ENCODE data around the gene PRDM5. TPM values are rescaled to one million over a fixed set of nuclear protein-coding genes. Genes with fewer than 3 reads are reported as not detected.

The PRDM5 gene
- total and polyA plus RNA-seq, 10 of the 15 experiments (the other 5 are each of a cell fraction or from before 2014, with no cell fraction given) = 0.07 TPM; not detected in 9

- TF ChIP-seq KLF5 (IDR thresholded peaks at IDR 0.05; ENCODE audit: partially characterized antibody) (no peak), E2F8 (IDR thresholded peaks at IDR 0.05; ENCODE audit: low read depth, partially characterized antibody) (no peak), MEF2A (IDR thresholded peaks at IDR 0.05; ENCODE audit: insufficient read depth, low read depth, low read length) (no peak)
- H3K4me2 ChIP-seq (ENCODE audit: control insufficient read depth, insufficient read depth) = no peak overlapping the region
- H3K27ac ChIP-seq (ENCODE audit: control insufficient read depth, insufficient read depth) = no peak overlapping the region
- CTCF ChIA-PET = no interaction called here
- FAIRE-seq (no peak), ATAC-seq (no peak), DNase-seq (ENCODE audit: low read depth, low spot score) (no peak)
- H3K9ac ChIP-seq (ENCODE audit: control insufficient read depth, insufficient read depth, low read length) = no peak overlapping the region
- SMC1A ChIA-PET (ENCODE audit: uncharacterized antibody, unreplicated experiment) = no interaction called here
- H3K4me1 ChIP-seq (ENCODE audit: control insufficient read depth, insufficient read depth, low read length) = no peaks in the 10 kb centered on the region
- intact Hi-C loops (cut with micrococcal nuclease; ENCODE audit: unreplicated experiment) = no loop called here
- no peaks in the 10 kb centered on the region for H3K9me3 ChIP-seq (replicated peaks; ENCODE audit: control insufficient read depth, insufficient read depth, low read length)
- no peaks in the 10 kb centered on the region for H4K20me1 ChIP-seq (ENCODE audit: control insufficient read depth, insufficient read depth)
- no TSS peak for BruUV-seq (replicated peaks)
- POLR2A ChIA-PET = no interaction called here
- peaks cover 2 to 4% of the 10 kb centered on the region in 2 experiments; a peak in 3 of 4 replicates for H3K27me3 ChIP-seq (replicated peaks in 1 of 2; ENCODE audit: control insufficient read depth in 2 of 2, insufficient read depth in 2 of 2, low read length in 1 of 2)
- RAD21 ChIA-PET (ENCODE audit: unreplicated experiment) = no interaction called here
- H3K4me3 ChIP-seq = no peak overlapping the region
- H2AFZ ChIP-seq (ENCODE audit: control insufficient read depth, low read depth, low read length) = no peak overlapping the region
- no peaks in the 10 kb centered on the region for H3K36me3 ChIP-seq (ENCODE audit: control insufficient read depth in 2 of 2, insufficient read depth in 2 of 2, low read length in 1 of 2)
- in situ Hi-C loops (cut with MboI) = no loop called here
- H3K79me2 ChIP-seq (ENCODE audit: control insufficient read depth, insufficient read depth, low read length) = no peaks in the 10 kb centered on the region
Measured at GRCh38 chr4:120927801-120928409, 5.4 kb upstream of the PRDM5 start.

GRCh38 chr4:120926358-120927025 is 4.0 kb upstream of the PRDM5 start:
- FAIRE-seq = no peak
- H4K20me1 ChIP-seq (ENCODE audit: control insufficient read depth, insufficient read depth) = no peaks in the 10 kb centered on the region
- in situ Hi-C loops (cut with MboI) = no loop called here
- TF ChIP-seq SUZ12 (IDR thresholded peaks at IDR 0.05; ENCODE audit: unreplicated experiment) (no peak), USF2 (IDR thresholded peaks at IDR 0.05; ENCODE audit: borderline replicate concordance, low read depth, low read length) (no peak), ZNF207 (IDR thresholded peaks at IDR 0.05; ENCODE audit: borderline replicate concordance) (no peak), ZBTB4 (CRISPR knock-in tag; IDR thresholded peaks at IDR 0.05) (no peak)

More at GRCh38 chr4:120926358-120927025, 4.0 kb upstream of the PRDM5 start:
- POLR2A ChIA-PET = no interaction called here
- Histone ChIP-seq H3K4me3 (no peak overlapping the region), H3K4me1 (ENCODE audit: control insufficient read depth, insufficient read depth, low read length) (no peaks in the 10 kb centered on the region), H3K27ac (ENCODE audit: control insufficient read depth, insufficient read depth) (no peak overlapping the region), H3K27me3 (replicated peaks in 1 of 2; ENCODE audit: control insufficient read depth in 2 of 2, insufficient read depth in 2 of 2, low read length in 1 of 2) (peaks cover 6 to 12% of the 10 kb centered on the region in 2 experiments), H3K79me2 (ENCODE audit: control insufficient read depth, insufficient read depth, low read length) (no peaks in the 10 kb centered on the region), H3K9me3 (replicated peaks; ENCODE audit: control insufficient read depth, insufficient read depth, low read length) (no peaks in the 10 kb centered on the region), H2AFZ (ENCODE audit: control insufficient read depth, low read depth, low read length) (no peak overlapping the region), H3K4me2 (ENCODE audit: control insufficient read depth, insufficient read depth) (no peak overlapping the region), H3K9ac (ENCODE audit: control insufficient read depth, insufficient read depth, low read length) (no peak overlapping the region), H3K36me3 (ENCODE audit: control insufficient read depth in 2 of 2, insufficient read depth in 2 of 2, low read length in 1 of 2) (no peaks in the 10 kb centered on the region)
- WGBS (ENCODE audit: insufficient coverage, insufficient replicate concordance, low lambda C conversion rate, missing lambda C conversion rate) = 0% methylated on average over 3 of the region's 3 CpGs
- no peak for ATAC-seq
- CTCF ChIA-PET = no interaction called here
- no TSS peak for BruUV-seq (replicated peaks)
- SMC1A ChIA-PET (ENCODE audit: uncharacterized antibody, unreplicated experiment) = no interaction called here
- intact Hi-C loops (cut with micrococcal nuclease; ENCODE audit: unreplicated experiment) = no loop called here
- DNase-seq (ENCODE audit: low read depth, low spot score) = no peak
- RAD21 ChIA-PET (ENCODE audit: unreplicated experiment) = no interaction called here
